GM19023 (cell line): ENCODE measurements around the gene ATP11B.

Experiments
- ATAC-seq: cut with Tn5 transposase; IDR thresholded peaks from one replicate; pipeline ENCODE4 v1.9.1; 2021; ENCODE audit warnings: mild to moderate bottlenecking, moderate library complexity; ENCODE audit not compliant: unreplicated experiment

ATP11B gene

GRCh38 chr3:182792901-182793662, at the start of gene ATP11B:
Gene ATP11B (plus strand): TSS chr3:182793504. CDS start chr3:182793760, 256 bp downstream.
- peak; percentile 75 for ATAC-seq

DNA sequence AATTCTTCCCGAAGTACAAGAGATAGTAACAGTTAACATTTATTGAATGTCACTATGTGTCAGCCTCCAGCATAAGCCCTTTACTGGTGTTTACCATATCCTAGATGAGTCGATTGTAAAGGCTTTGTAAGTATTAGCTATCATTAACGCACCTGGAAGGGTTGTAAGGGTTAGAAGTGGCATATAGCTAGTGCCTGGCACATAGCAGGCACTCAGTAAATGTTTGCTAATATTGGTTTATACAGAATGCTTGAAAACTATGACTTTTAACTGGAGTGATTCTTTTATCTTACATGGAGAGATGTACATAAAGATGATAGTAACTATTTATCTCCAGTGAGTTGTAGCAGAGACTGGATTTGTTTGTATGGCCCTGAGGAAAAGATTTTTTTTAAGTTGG, 46.3 kb upstream of the ATP11B start:
- no peak for ATAC-seq

DNA sequence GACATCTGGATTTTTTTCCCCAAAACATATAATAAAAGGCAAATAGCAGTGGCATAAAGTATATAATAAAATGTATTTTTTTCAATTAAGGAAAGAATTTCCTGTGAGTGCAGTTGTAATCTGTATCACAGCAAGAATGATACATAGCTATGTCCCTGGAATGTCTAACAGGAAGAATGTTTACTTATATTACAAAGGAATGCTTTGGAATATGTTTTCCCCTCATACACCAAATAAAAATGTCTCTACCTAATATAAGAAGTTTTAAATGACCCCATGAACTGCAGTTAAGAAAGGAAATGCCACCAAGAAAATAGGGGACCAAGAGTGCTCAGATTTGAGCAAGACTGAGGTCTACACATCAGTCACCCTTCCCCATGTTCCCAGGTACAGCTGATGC, 38.0 kb upstream of the ATP11B start:
- ATAC-seq, result no peak

DNA sequence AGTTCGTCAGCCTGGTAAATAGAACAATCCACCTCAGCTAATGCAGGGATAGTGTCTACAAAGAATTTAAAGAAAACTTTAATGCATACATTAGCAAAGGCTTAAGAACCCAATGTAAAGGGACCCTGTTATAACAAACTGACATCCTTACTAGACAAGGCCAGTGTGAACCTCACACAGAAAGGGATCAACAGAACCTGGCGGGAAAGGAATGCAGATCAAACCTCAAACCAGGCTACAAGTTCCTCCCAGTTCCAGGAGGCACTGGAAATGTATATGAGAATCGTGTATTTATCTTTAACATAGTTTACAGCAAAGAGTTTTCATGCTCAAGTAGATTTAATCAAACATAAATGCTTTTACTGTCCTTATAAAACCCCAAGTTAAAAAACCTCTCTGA, 37.6 kb upstream of the ATP11B start:
- ATAC-seq, result no peak

- no peak for ATAC-seq
Observed at GRCh38 chr3:182760576-182761164, 32.6 kb upstream of the ATP11B start.

DNA sequence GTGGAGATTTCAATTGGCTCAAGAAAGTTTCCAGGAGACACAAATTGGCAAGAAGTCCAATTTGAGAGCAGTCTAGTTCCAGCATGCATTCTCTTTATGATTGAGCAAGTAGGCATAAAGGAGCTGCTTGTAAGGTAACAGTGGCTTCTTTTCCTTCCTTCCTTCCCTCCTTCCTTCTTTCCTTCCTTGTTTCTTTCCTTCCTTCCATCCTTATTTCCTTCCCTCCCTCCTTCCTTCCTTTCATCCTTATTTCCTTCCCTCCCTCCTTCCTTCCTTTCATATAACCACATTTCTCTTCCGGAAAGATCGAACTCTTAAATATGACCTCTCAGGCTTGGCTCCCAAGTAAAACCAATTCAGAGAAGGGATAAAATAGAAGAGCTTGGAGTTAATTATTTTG, 29.4 kb upstream of the ATP11B start:
- no peak for ATAC-seq

GRCh38 chr3:182765287-182765686, 28.0 kb upstream of the ATP11B start:
- no peak for ATAC-seq

- ATAC-seq, result no peak
Observed at GRCh38 chr3:182766099-182766498, 27.2 kb upstream of the ATP11B start.

DNA sequence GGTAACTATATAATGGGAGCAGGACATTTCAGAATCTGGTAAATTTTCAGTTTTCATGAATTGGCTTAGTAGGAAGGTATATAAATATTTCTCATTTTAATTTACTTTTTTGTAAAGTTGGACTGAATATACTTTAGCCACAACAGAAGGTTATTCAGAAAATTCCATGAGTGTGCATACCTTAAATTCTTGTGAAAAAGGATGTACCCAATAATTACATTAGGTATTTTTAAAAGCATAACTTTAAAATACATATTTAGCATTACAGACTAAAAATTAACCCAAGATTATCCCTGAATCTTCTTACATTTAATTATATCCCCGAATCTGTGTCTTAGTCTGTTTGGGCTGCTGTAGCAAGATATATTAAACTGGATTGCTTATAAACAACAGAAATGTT, 24.9 kb upstream of the ATP11B start:
- ATAC-seq, result no peak

GRCh38 chr3:182769673-182770072, 23.6 kb upstream of the ATP11B start:
- ATAC-seq, result no peak

GRCh38 chr3:182782149-182782548, 11.2 kb upstream of the ATP11B start:
- no peak for ATAC-seq

DNA sequence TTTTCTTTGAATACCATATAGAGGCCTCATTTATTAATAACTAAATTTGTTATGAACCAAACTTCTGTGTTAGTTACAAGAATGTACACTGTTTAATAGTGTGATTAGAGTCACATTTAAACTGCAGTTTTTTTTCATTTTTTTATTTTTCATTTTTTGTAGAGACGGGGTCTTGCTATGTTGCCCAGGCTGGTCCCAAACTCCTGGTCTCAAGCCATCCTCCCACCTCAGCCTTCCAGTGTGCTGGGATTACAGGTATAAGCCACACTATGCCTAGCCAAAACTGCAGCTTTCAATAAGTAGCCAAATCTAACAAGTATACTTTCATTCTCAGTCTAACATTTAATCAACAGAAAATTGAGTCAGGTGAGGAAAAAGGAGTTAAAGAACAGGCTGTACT, 10.2 kb upstream of the ATP11B start:
- ATAC-seq, result no peak

- ATAC-seq, result no peak
Observed at GRCh38 chr3:182784542-182784941, 8.8 kb upstream of the ATP11B start.

DNA sequence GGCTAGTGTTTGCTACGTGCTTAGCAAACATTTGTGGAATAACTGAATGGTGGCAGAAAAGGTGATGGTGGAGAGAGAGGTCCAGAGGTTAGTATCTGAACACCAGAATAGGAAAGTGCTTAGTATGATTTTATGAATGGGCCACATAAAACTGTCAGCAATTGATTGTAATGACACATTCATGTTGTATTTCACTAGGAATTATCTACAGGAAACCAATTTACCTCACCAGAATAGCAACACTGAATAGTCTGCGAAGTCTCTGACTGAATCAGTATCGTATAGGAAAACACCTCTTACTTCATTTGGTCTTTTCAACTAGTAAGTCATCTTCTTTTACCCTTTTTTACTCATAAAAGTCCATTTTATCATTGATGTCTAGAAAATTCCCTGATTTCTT, 8.2 kb upstream of the ATP11B start:
- ATAC-seq, result no peak

DNA sequence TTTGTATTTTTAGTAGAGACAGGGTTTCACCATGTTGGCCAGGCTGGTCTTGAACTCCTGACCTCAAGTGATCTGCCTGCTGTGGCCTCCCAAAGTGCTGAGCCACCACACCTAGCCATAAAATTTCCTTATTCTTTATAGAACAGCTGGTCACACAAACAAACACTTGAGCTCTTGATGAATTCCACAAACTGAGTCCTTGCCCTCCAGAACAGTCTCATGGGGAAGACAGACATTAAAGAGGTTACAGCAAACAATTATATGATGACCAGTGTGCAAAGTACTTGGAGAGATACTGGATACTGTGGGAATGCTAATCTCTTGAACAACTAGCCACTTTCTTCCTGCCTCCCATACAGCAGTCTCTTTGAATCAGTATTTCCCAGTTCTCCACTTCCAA, 7.5 kb upstream of the ATP11B start:
- ATAC-seq, result no peak

DNA sequence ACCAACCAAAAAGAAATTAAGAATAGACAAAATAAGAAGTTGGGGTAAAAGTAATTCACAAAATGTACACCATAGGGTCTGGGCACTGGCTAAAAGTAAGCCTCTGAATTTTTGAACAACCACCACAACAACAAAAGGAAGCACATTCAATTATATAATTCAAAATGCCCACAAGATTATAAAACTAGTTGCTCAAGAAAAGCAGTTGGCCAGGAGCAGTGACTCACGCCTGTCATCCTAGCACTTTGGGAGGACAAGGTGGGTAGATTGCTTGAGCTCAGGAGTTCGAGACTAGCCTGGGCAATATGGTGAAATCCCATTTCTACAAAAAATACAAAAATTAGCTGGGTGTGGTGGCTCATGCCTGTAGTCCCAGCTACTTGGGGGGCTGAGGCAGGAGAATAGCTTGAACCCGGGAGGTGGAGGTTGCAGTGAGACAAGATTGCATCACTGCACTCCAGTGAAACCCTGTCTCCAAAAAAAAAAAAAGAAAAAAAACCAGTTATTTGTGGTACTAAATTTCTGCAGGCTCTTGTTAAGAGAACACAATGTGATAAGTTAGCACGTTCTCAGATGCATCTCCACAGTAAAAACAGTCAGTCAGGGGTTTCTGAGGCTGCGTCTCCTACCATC, 6.6 kb upstream of the ATP11B start:
- no peak for ATAC-seq

- no peak for ATAC-seq
Observed at GRCh38 chr3:182787302-182788036, 5.8 kb upstream of the ATP11B start.

GRCh38 chr3:182789371-182789770, 3.9 kb upstream of the ATP11B start:
- ATAC-seq, result no peak

- no peak for ATAC-seq
Observed at GRCh38 chr3:182790612-182791011, 2.7 kb upstream of the ATP11B start.

DNA sequence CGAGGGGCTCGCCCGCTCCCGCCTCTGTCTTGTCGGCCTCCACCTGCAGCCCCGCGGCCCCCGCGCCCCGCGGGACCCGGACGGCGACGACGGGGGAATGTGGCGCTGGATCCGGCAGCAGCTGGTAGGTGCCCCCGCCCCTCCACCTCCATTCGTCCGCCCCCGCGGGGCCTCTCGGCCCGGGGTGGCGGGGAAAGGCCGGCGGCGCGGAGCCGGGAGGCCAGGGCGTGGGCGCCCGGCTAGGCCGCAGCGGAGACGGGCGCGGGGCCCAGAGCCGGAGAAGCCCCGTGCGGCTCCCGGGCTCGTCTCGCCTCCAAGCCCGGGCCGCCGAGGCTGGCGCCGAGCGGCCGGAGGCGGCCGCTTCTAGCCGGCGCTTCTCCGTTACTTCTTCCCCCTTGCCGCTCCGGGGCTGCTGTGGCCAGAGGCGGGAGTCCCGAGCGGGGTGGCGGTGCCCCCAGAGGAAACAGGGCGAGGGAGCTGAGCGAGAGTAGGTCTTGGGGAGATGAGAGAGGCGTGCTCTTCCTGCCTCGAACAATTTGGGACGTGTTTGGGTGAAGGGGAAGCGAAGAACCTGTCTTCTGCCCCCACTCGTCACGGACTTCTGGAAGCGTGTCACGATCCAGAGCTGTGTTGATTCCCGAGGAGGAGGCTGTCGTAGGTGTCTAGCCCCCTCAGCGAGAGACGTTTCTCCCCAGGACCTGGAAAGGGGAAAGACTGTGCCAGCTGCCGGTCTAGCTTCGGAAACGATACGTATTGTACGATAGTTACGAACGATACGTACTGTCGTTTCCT, 555 bp downstream of the ATP11B start:
- peak; percentile 47 for ATAC-seq
